Thyroid gland (tissue), 4 donors: ENCODE data around the gene ATAT1. TPM values are rescaled to one million over a fixed set of nuclear protein-coding genes. Genes with fewer than 3 reads are reported as not detected.
"Not testable (repeated sequence)": the region's sequence is repeated elsewhere in the genome, so short reads cannot be mapped to it uniquely, and the experiment has no call there.

ENCODE experiments used
- DNase-seq, 2 donors: peaks; one replicate each; pipeline ENCODE4 v3.0.0-alpha.2; 2019
- H3K27ac ChIP-seq, 3 donors: fragments of 200-600 bp; sonication (generic); 1 replicate in 2 of 3; 2 replicates in 1 of 3; pipeline ENCODE4 v1.5.1; 2016 to 2019; ENCODE audit warnings: mild to moderate bottlenecking in 1 of 3, moderate library complexity in 1 of 3
- H3K27me3 ChIP-seq: fragments of 200-600 bp; sonication (generic); one replicate; pipeline ENCODE4 v1.5.1; 2019
- H3K36me3 ChIP-seq, 2 donors: fragments of 200-600 bp; sonication (generic); one replicate each; pipeline ENCODE4 v1.5.1; 2016 to 2019
- H3K4me1 ChIP-seq, 2 donors: fragments of 200-600 bp; sonication (generic); one replicate each; pipeline ENCODE4 v1.5.1; 2017 to 2019
- H3K4me3 ChIP-seq, 3 donors: fragments of 200-600 bp; sonication (generic); replicated peaks in 1 of 3; 1 replicate in 2 of 3; 2 replicates in 1 of 3; pipeline ENCODE4 v1.5.1; 2016; ENCODE audit warnings: mild to moderate bottlenecking in 1 of 3
- H3K9me3 ChIP-seq: fragments of 200-600 bp; sonication (generic); one replicate; pipeline ENCODE4 v1.5.1; 2017
- POLR2A ChIP-seq, 2 donors: fragments of 450-650 bp; IDR thresholded peaks; one replicate each; pipeline ENCODE4 v1.6.1; 2017; ENCODE audit warnings: antibody characterized with exemption in 2 of 2, mild to moderate bottlenecking in 2 of 2, moderate library complexity in 1 of 2
- WGBS, 2 donors: methylation state at CpG; one replicate each; pipeline ENCODE4 v1.1.5; 2017; 5-methylcytosine and 5-hydroxymethylcytosine counted together
- intact Hi-C: fragments of 100-400 bp; cut with DNase I; formaldehyde crosslinking; loops from one replicate; pipeline ENCODE4 v1.15.1; 2023
- total RNA-seq, 4 donors: library from RNA; depleted of rRNA; stranded (reverse); fragments of >200 nt; gene quantifications; one replicate each; pipeline ENCODE4 v1.2.3, GENCODE V29; 2016
- TF ChIP-seq, protein P1 (sequence below), 6 experiments: fragments of 200-600 bp in 3 of 6; fragments of 450-650 bp in 3 of 6; sonication (generic) in 3 of 6; IDR thresholded peaks; one replicate each; pipeline ENCODE4 v1.5.1; 2016 to 2019; ENCODE audit warnings: antibody characterized with exemption in 6 of 6, mild to moderate bottlenecking in 2 of 6, inconsistent platforms in 1 of 6, moderate library complexity in 1 of 6

ATAT1 gene
- total RNA-seq, 4 donors from 2014 or later, result 3.8 to 7.6 (median 6.1) TPM

DNA sequence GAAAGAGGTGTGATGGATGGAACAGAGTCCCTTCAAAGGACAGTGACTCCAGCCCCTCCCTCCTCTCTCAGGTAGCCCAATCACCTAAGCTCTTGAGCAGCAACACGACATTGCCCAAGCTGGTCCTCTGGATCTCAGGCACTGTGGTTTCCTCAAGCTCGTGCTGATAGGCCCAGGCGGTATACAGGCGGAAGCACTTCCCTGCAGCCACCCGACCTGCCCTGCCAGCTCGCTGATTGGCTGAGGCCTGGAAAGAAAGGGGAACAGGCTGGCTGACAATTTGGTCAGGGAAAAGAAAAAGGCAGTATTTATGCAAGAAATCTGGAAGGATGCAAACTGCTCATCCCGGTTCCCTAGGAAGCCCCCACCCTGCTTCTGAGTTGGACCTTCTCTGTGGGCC, 29.8 kb downstream of the ATAT1 start:
- no peaks in the 10 kb centered on the region for H3K27me3 ChIP-seq
- H3K4me3 ChIP-seq, result no peak overlapping the region
- no peak for DNase-seq
- 83 to 85% methylated on average over 1 to 7 of the region's 7 CpGs for WGBS, 2 donors
- TF ChIP-seq, protein P1, sequence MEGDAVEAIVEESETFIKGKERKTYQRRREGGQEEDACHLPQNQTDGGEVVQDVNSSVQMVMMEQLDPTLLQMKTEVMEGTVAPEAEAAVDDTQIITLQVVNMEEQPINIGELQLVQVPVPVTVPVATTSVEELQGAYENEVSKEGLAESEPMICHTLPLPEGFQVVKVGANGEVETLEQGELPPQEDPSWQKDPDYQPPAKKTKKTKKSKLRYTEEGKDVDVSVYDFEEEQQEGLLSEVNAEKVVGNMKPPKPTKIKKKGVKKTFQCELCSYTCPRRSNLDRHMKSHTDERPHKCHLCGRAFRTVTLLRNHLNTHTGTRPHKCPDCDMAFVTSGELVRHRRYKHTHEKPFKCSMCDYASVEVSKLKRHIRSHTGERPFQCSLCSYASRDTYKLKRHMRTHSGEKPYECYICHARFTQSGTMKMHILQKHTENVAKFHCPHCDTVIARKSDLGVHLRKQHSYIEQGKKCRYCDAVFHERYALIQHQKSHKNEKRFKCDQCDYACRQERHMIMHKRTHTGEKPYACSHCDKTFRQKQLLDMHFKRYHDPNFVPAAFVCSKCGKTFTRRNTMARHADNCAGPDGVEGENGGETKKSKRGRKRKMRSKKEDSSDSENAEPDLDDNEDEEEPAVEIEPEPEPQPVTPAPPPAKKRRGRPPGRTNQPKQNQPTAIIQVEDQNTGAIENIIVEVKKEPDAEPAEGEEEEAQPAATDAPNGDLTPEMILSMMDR (IDR thresholded peaks at IDR 0.05), result no peak
- TF ChIP-seq POLR2A (IDR thresholded peaks at IDR 0.05), result no peak
- H3K4me1 ChIP-seq, result no peaks in the 10 kb centered on the region
- H3K27ac ChIP-seq, result no peak overlapping the region
- H3K36me3 ChIP-seq, result peaks cover 76 to 90% of the 10 kb centered on the region in 2 donors
- H3K9me3 ChIP-seq, result no peaks in the 10 kb centered on the region
- intact Hi-C loops, result no loop called here

DNA sequence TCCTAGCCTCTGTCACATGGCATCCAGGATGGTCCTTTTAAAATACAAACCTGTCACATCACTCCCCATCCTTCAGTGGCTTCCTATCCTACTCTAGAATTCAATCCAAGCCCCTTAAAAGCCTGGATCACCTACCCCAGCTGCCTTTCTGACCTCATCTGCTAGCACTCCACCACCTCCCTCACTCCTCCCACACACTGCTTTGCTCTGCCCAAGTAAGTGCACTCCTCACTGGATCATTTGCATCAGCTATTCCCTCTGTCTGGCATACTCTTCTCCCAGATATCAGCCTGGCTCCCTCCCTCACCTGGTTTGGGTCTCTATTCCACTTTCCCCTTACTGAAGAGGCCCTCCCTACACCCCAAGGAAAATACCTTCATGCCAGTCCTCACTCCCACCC, 30.8 kb downstream of the ATAT1 start:
- TF ChIP-seq, protein P1 (IDR thresholded peaks at IDR 0.05), result no peak
- no peak for TF ChIP-seq POLR2A (IDR thresholded peaks at IDR 0.05)
- no peaks in the 10 kb centered on the region for H3K9me3 ChIP-seq
- intact Hi-C loops, result no loop called here
- DNase-seq, result no peak
- H3K4me1 ChIP-seq, result no peaks in the 10 kb centered on the region
- no peak overlapping the region for H3K27ac ChIP-seq
- peaks cover 76 to 90% of the 10 kb centered on the region in 2 donors for H3K36me3 ChIP-seq
- no peak overlapping the region for H3K4me3 ChIP-seq
- no peaks in the 10 kb centered on the region for H3K27me3 ChIP-seq

DNA sequence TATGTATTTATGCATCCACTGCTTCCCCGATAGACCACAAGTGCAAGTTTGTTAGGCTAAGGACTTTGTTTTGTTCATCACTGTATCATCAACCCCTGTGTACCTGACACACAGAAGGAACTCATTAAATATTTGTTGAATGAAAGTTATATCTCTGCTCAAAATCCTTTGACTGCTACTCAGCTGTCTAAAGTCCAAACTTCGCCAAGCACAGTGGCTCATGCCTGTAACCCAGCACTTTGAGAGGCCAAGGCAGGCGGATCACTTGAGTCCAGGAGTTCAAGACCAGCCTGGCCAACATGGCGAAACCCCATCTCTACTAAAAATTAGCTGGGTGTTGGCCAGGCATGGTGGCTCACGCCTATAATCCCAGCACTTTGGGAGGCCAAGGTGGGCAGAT, 31.2 kb downstream of the ATAT1 start:
- intact Hi-C loops, H3K4me1 ChIP-seq, H3K27me3 ChIP-seq, H3K4me3 ChIP-seq, DNase-seq, H3K9me3 ChIP-seq, H3K27ac ChIP-seq: not testable (repeated sequence)
- 95% methylated on average over 5 of the region's 5 CpGs for WGBS, 2 donors
- H3K36me3 ChIP-seq, result peaks cover 76 to 88% of the 10 kb centered on the region in 2 donors

DNA sequence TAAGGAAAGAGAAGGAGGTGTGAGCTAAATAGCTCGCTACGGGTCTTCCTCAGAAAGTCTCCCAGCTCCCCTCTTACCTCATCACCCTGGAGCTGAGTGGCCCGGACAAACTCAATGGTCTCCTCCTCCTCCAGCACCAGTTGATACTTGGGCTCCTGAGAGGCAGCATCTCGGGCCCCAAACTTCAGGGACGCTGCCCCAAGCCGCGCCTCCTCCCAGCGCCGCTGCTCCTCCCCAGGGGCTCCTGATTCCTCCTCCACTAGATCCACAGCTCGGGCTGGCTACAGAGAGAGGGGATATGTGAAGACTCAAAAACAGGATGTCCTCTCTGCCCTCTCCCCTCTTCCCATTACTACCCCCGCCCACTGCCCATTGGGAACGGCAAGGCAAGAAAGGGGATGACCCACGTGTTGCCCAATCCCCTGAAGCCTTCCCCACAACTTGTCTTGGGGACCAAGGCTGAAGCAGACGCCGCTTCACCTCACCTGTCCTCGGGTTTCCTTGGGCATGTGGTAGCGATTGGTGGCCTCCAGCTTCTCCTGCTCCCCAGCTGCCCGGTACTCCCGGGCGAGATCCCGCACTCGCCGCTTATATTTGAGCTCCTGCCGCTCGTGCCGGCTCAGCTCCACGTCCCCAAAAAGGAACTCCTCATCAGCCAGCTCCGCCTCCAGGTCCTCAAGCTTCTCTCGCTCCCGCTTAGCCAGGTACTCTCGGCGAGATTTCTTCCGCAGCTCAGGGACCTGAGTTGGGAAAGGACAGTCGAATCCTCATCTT, 38.5 kb downstream of the ATAT1 start:
- WGBS, 2 donors, result 94% methylated on average over 34 of the region's 34 CpGs
- Histone ChIP-seq H3K27ac (no peak overlapping the region), H3K4me3 (no peak overlapping the region), H3K36me3 (peaks cover 62 to 82% of the 10 kb centered on the region in 2 donors), H3K27me3 (no peaks in the 10 kb centered on the region), H3K9me3 (no peaks in the 10 kb centered on the region), H3K4me1 (no peaks in the 10 kb centered on the region)
- no peak for TF ChIP-seq POLR2A (IDR thresholded peaks at IDR 0.05)
- TF ChIP-seq, protein P1 (IDR thresholded peaks at IDR 0.05), result no peak
- DNase-seq, result no peak
- intact Hi-C loops, result no loop called here

DNA sequence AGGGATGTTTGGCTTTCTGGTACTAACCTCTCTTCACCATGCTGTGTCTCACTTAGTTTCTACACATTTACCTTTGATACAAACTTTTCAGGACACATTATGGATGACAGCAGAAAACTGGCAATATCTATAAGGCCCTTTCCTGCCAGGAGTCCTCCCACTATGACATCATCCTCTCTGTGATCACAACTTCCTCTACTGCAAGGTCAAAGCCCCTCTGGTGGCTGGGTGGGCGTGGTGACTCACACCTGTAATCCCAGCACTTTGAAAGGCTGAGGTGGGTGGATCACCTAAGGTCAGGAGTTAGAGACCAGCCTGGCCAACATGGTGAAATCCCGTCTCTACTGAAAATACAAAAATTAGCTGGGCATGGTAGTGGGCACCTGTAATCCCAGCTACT, 39.6 kb downstream of the ATAT1 start:
- intact Hi-C loops, H3K4me3 ChIP-seq, DNase-seq, H3K4me1 ChIP-seq, H3K27me3 ChIP-seq, H3K27ac ChIP-seq, H3K9me3 ChIP-seq: not testable (repeated sequence)
- peaks cover 59 to 83% of the 10 kb centered on the region in 2 donors for H3K36me3 ChIP-seq
- 86 to 88% methylated on average over 2 of the region's 2 CpGs for WGBS, 2 donors

DNA sequence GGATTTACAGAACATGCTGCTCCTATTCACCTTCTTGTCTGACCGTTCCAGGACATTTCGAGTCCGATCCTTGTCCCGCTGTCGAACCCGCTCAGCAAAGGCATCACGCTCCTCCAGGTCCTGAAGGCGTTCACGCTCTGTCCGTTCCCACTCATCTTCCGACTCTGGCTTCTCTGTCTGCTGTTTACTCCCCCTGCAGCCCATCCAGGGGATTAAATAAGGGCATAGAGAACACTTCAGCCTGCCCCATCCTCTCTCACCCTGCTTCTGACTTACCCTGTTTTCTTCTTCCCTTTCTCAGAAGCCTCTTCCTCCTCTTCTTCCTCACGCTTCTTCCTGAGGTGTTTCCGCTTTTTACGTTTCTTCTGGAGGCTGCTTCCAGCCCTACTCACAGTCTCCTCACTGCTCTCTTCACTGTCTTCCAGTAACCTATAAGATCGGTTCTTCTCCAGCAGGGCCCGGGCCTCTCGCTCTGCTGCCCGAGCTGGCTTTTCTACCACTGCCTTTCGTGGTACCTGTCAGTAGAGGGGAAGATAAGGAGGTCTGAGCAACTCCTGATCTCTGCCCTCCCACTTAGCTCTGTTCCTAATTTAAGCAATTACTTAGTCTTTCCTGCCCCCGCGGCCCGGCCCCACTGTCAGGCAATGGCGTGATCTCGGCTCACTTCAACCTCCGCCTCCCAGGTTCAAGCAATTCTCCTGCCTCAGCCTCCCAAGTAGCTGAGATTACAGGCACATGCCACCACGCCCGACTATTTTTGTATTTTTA, 44.3 kb downstream of the ATAT1 start:
- no peak overlapping the region for H3K4me3 ChIP-seq
- peaks cover 16 to 41% of the 10 kb centered on the region in 2 donors for H3K36me3 ChIP-seq
- intact Hi-C loops, result loop anchor here (10.0 kb wide), 2 partner anchors 186 to 214 kb away; partner anchors contain the start of genes DDR1 and HLA-E
- H3K27ac ChIP-seq, result no peak overlapping the region
- no peaks in the 10 kb centered on the region for H3K27me3 ChIP-seq
- H3K9me3 ChIP-seq, result no peaks in the 10 kb centered on the region
- peaks cover 9 to 28% of the 10 kb centered on the region in 2 donors for H3K4me1 ChIP-seq
- TF ChIP-seq, protein P1 (IDR thresholded peaks at IDR 0.05), result no peak
- TF ChIP-seq POLR2A (IDR thresholded peaks at IDR 0.05), result no peak
- DNase-seq, result no peak
- 91 to 92% methylated on average over 27 of the region's 27 CpGs for WGBS, 2 donors
